Liver (tissue), 3 donors: Measurements from ENCODE around the gene NAAA.

Experiments used
- EGR1 ChIP-seq, 2 donors: IDR thresholded peaks; 2 replicates each; pipeline ENCODE4 v1.6.1; 2016 to 2018; ENCODE audit warnings: antibody characterized with exemption in 2 of 2, low read depth in 2 of 2
- GABPA ChIP-seq, 2 donors: IDR thresholded peaks in 1 of 2; conservative IDR thresholded peaks in 1 of 2; 2 replicates each; pipeline ENCODE4 v1.6.1; 2016; ENCODE audit warnings: antibody characterized with exemption in 2 of 2, mild to moderate bottlenecking in 1 of 2, moderate library complexity in 1 of 2
- HNF4G ChIP-seq: IDR thresholded peaks from 2 replicates; pipeline ENCODE4 v1.6.1; 2016; ENCODE audit warnings: antibody characterized with exemption
- JUND ChIP-seq, 2 donors: IDR thresholded peaks; 2 replicates each; pipeline ENCODE4 v1.6.1; 2016; ENCODE audit warnings: antibody characterized with exemption in 2 of 2
- MAX ChIP-seq: IDR thresholded peaks from 2 replicates; pipeline ENCODE4 v1.6.1; 2016; ENCODE audit warnings: antibody characterized with exemption
- NR2F2 ChIP-seq: IDR thresholded peaks from 2 replicates; pipeline ENCODE4 v1.6.1; 2016; ENCODE audit warnings: antibody characterized with exemption
- REST ChIP-seq: IDR thresholded peaks from 2 replicates; pipeline ENCODE4 v1.6.1; 2016; ENCODE audit warnings: antibody characterized with exemption, mild to moderate bottlenecking
- RXRA ChIP-seq, 2 donors: IDR thresholded peaks; 2 replicates each; pipeline ENCODE4 v1.6.1; 2017 to 2018; ENCODE audit warnings: antibody characterized with exemption in 2 of 2, mild to moderate bottlenecking in 1 of 2
- SP1 ChIP-seq: IDR thresholded peaks from 2 replicates; pipeline ENCODE4 v1.6.1; 2018; ENCODE audit warnings: antibody characterized with exemption, mild to moderate bottlenecking
- TAF1 ChIP-seq: conservative IDR thresholded peaks from 2 replicates; pipeline ENCODE4 v1.6.1; 2016; ENCODE audit warnings: antibody characterized with exemption, mild to moderate bottlenecking
- YY1 ChIP-seq: IDR thresholded peaks from 2 replicates; pipeline ENCODE4 v1.6.1; 2016; ENCODE audit warnings: antibody characterized with exemption, mild to moderate bottlenecking
- ZBTB33 ChIP-seq: IDR thresholded peaks from 2 replicates; pipeline ENCODE4 v1.6.1; 2016; ENCODE audit warnings: antibody characterized with exemption
- TF ChIP-seq, protein P1 (sequence below): fragments of 150-350 bp; IDR thresholded peaks from 2 replicates; pipeline ENCODE4 v1.5.1; 2017; ENCODE audit warnings: improper control_type of control experiment, low read depth, low read length; ENCODE audit not compliant: missing input control
- donor health status: healthy.
- donor health status: healthy.

DNA sequence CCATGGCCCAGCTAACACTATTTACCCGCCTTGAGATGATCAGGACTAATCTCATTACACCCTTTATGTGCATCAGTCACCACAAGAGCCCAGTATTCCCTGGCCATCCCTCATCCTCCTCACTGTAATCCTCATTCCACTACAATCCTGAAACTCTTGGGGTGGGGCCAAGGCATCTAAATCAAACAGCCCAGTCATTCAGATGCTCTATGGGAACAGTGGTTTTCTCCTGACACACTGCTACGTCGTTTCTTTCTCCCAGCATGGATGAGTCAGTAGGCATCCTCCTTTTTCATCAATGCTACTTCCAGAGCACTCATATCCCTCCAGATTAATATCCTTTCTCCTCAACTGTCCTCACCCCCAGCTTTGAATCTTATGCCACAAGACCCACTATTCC, 44.3 kb upstream of the NAAA start:
- TF ChIP-seq, protein P1, sequence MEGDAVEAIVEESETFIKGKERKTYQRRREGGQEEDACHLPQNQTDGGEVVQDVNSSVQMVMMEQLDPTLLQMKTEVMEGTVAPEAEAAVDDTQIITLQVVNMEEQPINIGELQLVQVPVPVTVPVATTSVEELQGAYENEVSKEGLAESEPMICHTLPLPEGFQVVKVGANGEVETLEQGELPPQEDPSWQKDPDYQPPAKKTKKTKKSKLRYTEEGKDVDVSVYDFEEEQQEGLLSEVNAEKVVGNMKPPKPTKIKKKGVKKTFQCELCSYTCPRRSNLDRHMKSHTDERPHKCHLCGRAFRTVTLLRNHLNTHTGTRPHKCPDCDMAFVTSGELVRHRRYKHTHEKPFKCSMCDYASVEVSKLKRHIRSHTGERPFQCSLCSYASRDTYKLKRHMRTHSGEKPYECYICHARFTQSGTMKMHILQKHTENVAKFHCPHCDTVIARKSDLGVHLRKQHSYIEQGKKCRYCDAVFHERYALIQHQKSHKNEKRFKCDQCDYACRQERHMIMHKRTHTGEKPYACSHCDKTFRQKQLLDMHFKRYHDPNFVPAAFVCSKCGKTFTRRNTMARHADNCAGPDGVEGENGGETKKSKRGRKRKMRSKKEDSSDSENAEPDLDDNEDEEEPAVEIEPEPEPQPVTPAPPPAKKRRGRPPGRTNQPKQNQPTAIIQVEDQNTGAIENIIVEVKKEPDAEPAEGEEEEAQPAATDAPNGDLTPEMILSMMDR: no peak
- TF ChIP-seq MAX: no peak
- TF ChIP-seq REST: no peak
- no peak for TF ChIP-seq RXRA (IDR thresholded peaks at IDR 0.05)
- TF ChIP-seq NR2F2: no peak
- no peak for TF ChIP-seq HNF4G
- TF ChIP-seq ZBTB33: no peak
- TF ChIP-seq JUND (IDR thresholded peaks at IDR 0.05): no peak
- no peak for TF ChIP-seq GABPA (IDR thresholded peaks at IDR 0.05 in 1 of 2, conservative IDR thresholded peaks at IDR 0.05 in 1 of 2)
- TF ChIP-seq EGR1 (IDR thresholded peaks at IDR 0.05; ENCODE audit: low read depth in 2 of 2): no peak
- no peak for TF ChIP-seq YY1
- no peak for TF ChIP-seq SP1
- TF ChIP-seq TAF1: no peak
